SKM-1 (cell line): ENCODE data around the gene NKX3-2.

Experiments used
- DNase-seq: peaks from one replicate; lab custom pipeline; 2025; ENCODE audit not compliant: unreplicated experiment; lab: John Stamatoyannopoulos, UW

The NKX3-2 gene

GRCh38 chr4:13515268-13515667 lies 29.0 kb downstream of the NKX3-2 start:
- DNase-seq: no peak

- no peak for DNase-seq
These were observed 29.6 kb downstream of the NKX3-2 start for GRCh38 chr4:13514722-13515121.

- no peak for DNase-seq
These were observed 33.2 kb downstream of the NKX3-2 start for GRCh38 chr4:13511101-13511500.

GRCh38 chr4:13509442-13509841 lies 34.9 kb downstream of the NKX3-2 start:
- DNase-seq: no peak

- DNase-seq: no peak
These were observed 39.9 kb downstream of the NKX3-2 start for GRCh38 chr4:13504374-13504773.

GRCh38 chr4:13498469-13498868 lies 45.8 kb downstream of the NKX3-2 start:
- DNase-seq: peak; percentile 76

GRCh38 chr4:13496605-13497004 lies 47.7 kb downstream of the NKX3-2 start:
- DNase-seq: no peak

- DNase-seq: no peak
These were observed 48.6 kb downstream of the NKX3-2 start for GRCh38 chr4:13495753-13496152.

GRCh38 chr4:13493793-13494192 lies 50.5 kb downstream of the NKX3-2 start:
- no peak for DNase-seq

GRCh38 chr4:13492747-13493146 lies 51.6 kb downstream of the NKX3-2 start:
- DNase-seq: peak; percentile 62
